Fibroblast of skin of abdomen (primary cell): ENCODE data around the gene FGD5.

Experiments used
- DNase-seq: peaks from one replicate; pipeline ENCODE4 v3.0.0-alpha.2; 2013

FGD5 gene

GRCh38 chr3:14941871-14942270 is 123.1 kb downstream of the FGD5 start:
- DNase-seq, result no peak

GRCh38 chr3:14943042-14943441 is 124.3 kb downstream of the FGD5 start:
- DNase-seq, result no peak

- no peak for DNase-seq
Measured at GRCh38 chr3:14946236-14946635, 127.5 kb downstream of the FGD5 start.

GRCh38 chr3:14946739-14947099 is 128.0 kb downstream of the FGD5 start:
- DNase-seq, result no peak

GRCh38 chr3:14947100-14947885 is 128.5 kb downstream of the FGD5 start, which contains the start of gene NR2C2:
Gene NR2C2, plus strand, starts transcription at chr3:14947583. Its CDS starts 56,332 bp downstream, at chr3:15003915.
- DNase-seq, result peak; percentile 80

GRCh38 chr3:14947886-14948608 is 129.3 kb downstream of the FGD5 start:
- DNase-seq, result peak; percentile 96

GRCh38 chr3:14948609-14949038 is 129.9 kb downstream of the FGD5 start:
- DNase-seq, result no peak

GRCh38 chr3:14949126-14949525 is 130.4 kb downstream of the FGD5 start:
- no peak for DNase-seq

GRCh38 chr3:14950274-14950673 is 131.5 kb downstream of the FGD5 start:
- DNase-seq, result no peak

GRCh38 chr3:14957153-14957552 is 138.4 kb downstream of the FGD5 start:
- DNase-seq, result no peak

GRCh38 chr3:14957925-14958324 is 139.2 kb downstream of the FGD5 start:
- no peak for DNase-seq

- no peak for DNase-seq
Measured at GRCh38 chr3:14959359-14959943, 140.7 kb downstream of the FGD5 start.

- DNase-seq, result peak; percentile 64
Measured at GRCh38 chr3:14962762-14963161, 144.0 kb downstream of the FGD5 start.

GRCh38 chr3:14967285-14967684 is 148.5 kb downstream of the FGD5 start:
- DNase-seq, result no peak

GRCh38 chr3:14969671-14970070 is 150.9 kb downstream of the FGD5 start:
- no peak for DNase-seq

GRCh38 chr3:14976317-14976716 is 157.6 kb downstream of the FGD5 start:
- no peak for DNase-seq

GRCh38 chr3:14980689-14981088 is 161.9 kb downstream of the FGD5 start:
- DNase-seq, result no peak
